Endothelial cell (in vitro differentiated cells): ENCODE data around the gene CENPL. TPM values are rescaled to one million over a fixed set of nuclear protein-coding genes. Genes with fewer than 3 reads are reported as not detected.
"Not testable (repeated sequence)": the region's sequence is repeated elsewhere in the genome, so short reads cannot be mapped to it uniquely, and the experiment has no call there.

Experiments used
- DNase-seq: peaks from one replicate; pipeline ENCODE4 v3.0.0; 2021; ENCODE audit warnings: low spot score
- H3K27ac Mint-ChIP-seq: one replicate; pipeline ENCODE4 v1.8.0; 2021; ENCODE audit warnings: mixed read lengths, inconsistent platforms; ENCODE audit not compliant: unreplicated experiment
- H3K27me3 Mint-ChIP-seq: one replicate; pipeline ENCODE4 v1.8.0; 2021; ENCODE audit warnings: mild to moderate bottlenecking, moderate library complexity, mixed read lengths, inconsistent platforms; ENCODE audit not compliant: unreplicated experiment
- H3K36me3 Mint-ChIP-seq: one replicate; pipeline ENCODE4 v1.8.0; 2021; ENCODE audit warnings: mild to moderate bottlenecking, low read depth, mixed read lengths, inconsistent platforms; ENCODE audit not compliant: unreplicated experiment
- H3K4me1 Mint-ChIP-seq: one replicate; pipeline ENCODE4 v1.8.0; 2021; ENCODE audit warnings: mild to moderate bottlenecking, mixed read lengths, inconsistent platforms; ENCODE audit not compliant: unreplicated experiment
- H3K4me3 Mint-ChIP-seq: one replicate; pipeline ENCODE4 v1.8.0; 2021; ENCODE audit warnings: mild to moderate bottlenecking, mixed read lengths, inconsistent platforms; ENCODE audit not compliant: unreplicated experiment
- H3K9me3 Mint-ChIP-seq: one replicate; pipeline ENCODE4 v1.8.0; 2021; ENCODE audit warnings: mixed read lengths, inconsistent platforms; ENCODE audit not compliant: unreplicated experiment
- CTCF ChIP-seq: fragments of 200-600 bp; sonication (generic); IDR thresholded peaks from one replicate; pipeline ENCODE4 v1.5.0; 2021; ENCODE audit warnings: antibody characterized with exemption; ENCODE audit not compliant: unreplicated experiment
- total RNA-seq: library from RNA; stranded (reverse); fragmentation: NEBNext Ultra II Directional; extraction: Animal tissue kit (Norgen Biotek cat#: 25700); gene quantifications from one replicate; pipeline ENCODE4 v1.2.1, GENCODE V29; 2021; ENCODE audit not compliant: unreplicated experiment

CENPL gene
- total RNA-seq, 1 donor from 2014 or later = 6.6 TPM

DNA sequence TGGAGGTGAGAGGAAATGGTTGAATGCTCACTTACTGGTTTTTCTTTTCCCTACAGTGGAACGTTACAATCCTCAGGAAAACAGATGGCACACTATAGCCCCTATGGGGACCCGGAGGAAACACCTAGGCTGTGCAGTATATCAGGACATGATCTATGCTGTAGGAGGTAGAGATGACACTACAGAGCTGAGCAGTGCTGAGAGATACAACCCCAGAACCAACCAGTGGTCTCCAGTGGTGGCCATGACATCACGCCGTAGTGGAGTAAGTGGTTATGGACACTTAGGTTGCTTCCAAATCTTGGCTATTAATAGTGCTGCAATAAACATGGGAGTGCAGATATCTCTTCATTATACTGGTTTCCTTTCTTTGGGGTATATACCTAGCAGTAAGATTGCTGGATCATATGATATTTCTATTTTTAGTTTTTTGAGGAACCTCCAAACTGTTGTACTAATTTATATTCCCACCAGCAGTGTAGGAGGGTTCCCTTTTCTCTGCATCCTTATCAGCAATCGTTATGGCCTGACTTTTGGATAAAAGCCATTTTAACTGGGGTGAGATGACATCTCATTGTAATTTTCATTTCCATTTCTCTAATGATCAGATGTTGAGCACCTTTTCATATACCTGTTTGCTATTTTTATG, 49.0 kb downstream of the CENPL start:
- H3K27ac Mint-ChIP-seq = no peak overlapping the region
- peaks cover 34% of the 10 kb centered on the region for H3K36me3 Mint-ChIP-seq
- no peaks in the 10 kb centered on the region for H3K9me3 Mint-ChIP-seq
- no peak overlapping the region for H3K4me3 Mint-ChIP-seq
- TF ChIP-seq CTCF = no peak
- H3K4me1 Mint-ChIP-seq = no peaks in the 10 kb centered on the region
- no peak for DNase-seq
- H3K27me3 Mint-ChIP-seq = no peaks in the 10 kb centered on the region

DNA sequence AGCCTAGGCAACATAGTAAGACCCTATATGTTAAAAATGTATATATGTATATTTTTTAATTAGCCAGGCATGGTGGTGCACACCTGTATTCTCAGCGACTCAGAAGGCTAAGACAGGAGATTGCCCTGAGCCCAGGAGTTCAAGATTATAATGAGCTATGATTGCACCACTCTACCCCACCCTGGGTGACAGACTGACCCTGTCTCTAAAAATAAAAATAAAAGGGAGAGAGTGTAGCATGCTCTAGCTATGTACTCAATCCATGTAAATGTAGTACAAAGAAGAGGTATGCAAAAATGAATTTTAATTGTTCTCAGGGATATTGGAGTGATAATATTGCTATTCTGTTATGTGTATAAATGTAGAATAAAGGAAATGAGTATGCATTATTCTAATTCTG, 53.1 kb downstream of the CENPL start:
- no peak for TF ChIP-seq CTCF
- Mint-ChIP-seq H3K4me1 (no peaks in the 10 kb centered on the region), H3K36me3 (peaks cover 25% of the 10 kb centered on the region), H3K4me3 (no peak overlapping the region), H3K27ac (no peak overlapping the region), H3K27me3 (no peaks in the 10 kb centered on the region), H3K9me3 (no peaks in the 10 kb centered on the region)
- no peak for DNase-seq

GRCh38 chr1:173770330-173770729, 54.4 kb downstream of the CENPL start:
- H3K9me3 Mint-ChIP-seq, H3K4me1 Mint-ChIP-seq, H3K27ac Mint-ChIP-seq, DNase-seq, H3K27me3 Mint-ChIP-seq, H3K4me3 Mint-ChIP-seq: not testable (repeated sequence)
- peaks cover 13% of the 10 kb centered on the region for H3K36me3 Mint-ChIP-seq

DNA sequence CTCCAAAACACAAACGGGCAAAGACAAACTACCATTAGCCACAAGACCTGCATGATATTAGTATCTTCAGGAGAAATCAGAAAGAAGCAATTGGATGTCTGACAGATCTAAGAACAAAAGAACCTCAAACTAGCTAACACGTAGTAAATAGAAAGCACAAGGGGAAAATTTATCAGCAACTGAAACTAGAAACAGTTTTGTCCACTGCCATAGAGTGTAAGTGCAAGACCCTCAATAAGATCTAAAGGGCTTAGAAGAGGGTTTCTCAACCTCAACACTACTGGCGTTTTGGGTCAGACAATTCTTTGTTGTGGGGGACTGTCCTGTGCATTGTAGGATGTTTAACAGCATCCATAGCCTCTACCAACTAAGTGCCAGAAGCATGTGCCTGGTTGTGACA, 55.9 kb downstream of the CENPL start:
- no peaks in the 10 kb centered on the region for H3K4me1 Mint-ChIP-seq
- DNase-seq = no peak
- no peak overlapping the region for H3K4me3 Mint-ChIP-seq
- no peaks in the 10 kb centered on the region for H3K27me3 Mint-ChIP-seq
- no peaks in the 10 kb centered on the region for H3K9me3 Mint-ChIP-seq
- peaks cover 15% of the 10 kb centered on the region for H3K36me3 Mint-ChIP-seq
- H3K27ac Mint-ChIP-seq = no peak overlapping the region
- TF ChIP-seq CTCF = no peak

- peaks cover 21% of the 10 kb centered on the region for H3K36me3 Mint-ChIP-seq
- no peaks in the 10 kb centered on the region for H3K4me1 Mint-ChIP-seq
- H3K27ac Mint-ChIP-seq = no peak overlapping the region
- no peak overlapping the region for H3K4me3 Mint-ChIP-seq
- no peak for DNase-seq
- no peaks in the 10 kb centered on the region for H3K9me3 Mint-ChIP-seq
- peaks cover 2% of the 10 kb centered on the region for H3K27me3 Mint-ChIP-seq
- TF ChIP-seq CTCF = no peak
These were observed 56.5 kb downstream of the CENPL start for GRCh38 chr1:173768206-173768605.

DNA sequence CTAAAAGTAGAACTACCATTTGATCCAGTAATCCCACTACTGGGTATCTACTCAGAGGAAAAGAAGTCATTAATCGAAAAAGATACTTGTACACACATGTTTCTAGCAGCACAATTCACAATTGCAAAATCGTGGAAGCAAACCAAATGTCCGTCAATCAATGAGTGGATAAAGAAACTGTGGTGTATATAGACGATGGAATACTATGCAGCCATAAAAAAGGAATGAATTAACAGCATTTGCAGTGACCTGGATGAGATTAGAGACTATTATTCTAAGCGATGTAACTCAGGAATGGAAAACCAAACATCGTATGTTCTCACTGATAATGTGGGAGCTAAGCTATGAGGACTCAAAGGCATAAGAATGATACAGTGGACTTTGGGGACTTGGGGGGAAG, 60.4 kb downstream of the CENPL start:
- not testable (repeated sequence) for H3K4me3 Mint-ChIP-seq, H3K9me3 Mint-ChIP-seq, H3K4me1 Mint-ChIP-seq, H3K27me3 Mint-ChIP-seq, DNase-seq, H3K27ac Mint-ChIP-seq
- peaks cover 60% of the 10 kb centered on the region for H3K36me3 Mint-ChIP-seq
